ENCODE results near the gene GID8. TPM values are rescaled to one million over a fixed set of nuclear protein-coding genes. Genes with fewer than 3 reads are reported as not detected.

GID8 gene
- total and polyA plus RNA-seq, 2 of the 13 experiments (the other 11 are each of a cell fraction or from before 2014, with no cell fraction given), result 39.6 to 59.8 TPM

DNA sequence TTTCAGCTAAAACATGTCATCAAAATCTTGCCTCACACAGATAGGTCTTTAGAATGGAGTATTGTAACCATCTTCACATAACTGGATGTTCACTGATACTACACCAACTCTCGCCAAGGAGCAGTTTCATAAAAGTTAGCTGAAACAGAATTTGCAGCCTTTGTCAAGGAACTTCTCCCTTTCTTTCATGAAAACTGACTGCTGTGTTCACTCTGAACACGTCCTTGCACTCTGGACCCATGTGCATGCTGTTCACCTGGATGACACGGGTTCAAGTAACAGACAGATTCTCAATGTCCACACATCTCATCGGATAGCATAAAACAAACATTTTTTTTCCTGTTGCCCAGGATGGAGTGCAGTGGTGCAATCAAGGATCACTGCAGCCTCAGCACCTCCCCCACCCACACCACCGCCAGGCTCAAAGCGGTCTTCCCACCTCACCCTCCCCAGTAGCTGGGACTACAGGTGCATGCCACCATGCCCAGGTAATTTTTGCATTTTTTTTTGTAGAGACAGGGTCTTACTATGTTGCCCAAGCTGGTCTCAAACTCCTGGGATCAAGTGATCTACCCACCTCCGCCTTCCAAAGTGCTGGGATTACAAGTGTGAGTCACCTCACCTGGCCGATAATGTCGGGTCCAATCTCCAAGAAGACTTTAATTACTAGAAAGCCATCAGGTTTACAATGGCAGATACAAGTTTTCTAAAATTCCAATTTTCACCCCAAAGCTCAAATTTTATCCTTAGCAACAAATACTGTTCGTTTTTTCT, 21.1 kb upstream of the GID8 start (continued):
- TF ChIP-seq HIC2 (CRISPR knock-in tag; IDR thresholded peaks at IDR 0.05; ENCODE audit: low read depth) (peak; percentile 68), ZSCAN30 (CRISPR knock-in tag; IDR thresholded peaks at IDR 0.05) (peak; percentile 95), E2F2 (CRISPR knock-in tag; IDR thresholded peaks at IDR 0.05; ENCODE audit: borderline replicate concordance) (no peak), SPEN (CRISPR knock-in tag; IDR thresholded peaks at IDR 0.05; ENCODE audit: low read depth) (peak; percentile 96), MYPOP (CRISPR knock-in tag; IDR thresholded peaks at IDR 0.05) (peak; percentile 95), SNAI1 (CRISPR knock-in tag; IDR thresholded peaks at IDR 0.05; ENCODE audit: borderline replicate concordance) (peak; percentile 93), ZNF878 (CRISPR knock-in tag; IDR thresholded peaks at IDR 0.05) (peak; percentile 93; the same call in 1 of the 2 replicates), RFXAP (CRISPR knock-in tag; IDR thresholded peaks at IDR 0.05; ENCODE audit: borderline replicate concordance) (peak; percentile 93; the same call in 1 of the 2 replicates), ZNF446 (CRISPR knock-in tag; IDR thresholded peaks at IDR 0.05) (0 out of 2 replicates have a peak, but pooled peaks have one; percentile 39), SIX4 (CRISPR knock-in tag; IDR thresholded peaks at IDR 0.05) (peak; percentile 95), ZNF224 (CRISPR knock-in tag; IDR thresholded peaks at IDR 0.05) (peak; percentile 96; the same call in 1 of the 2 replicates), ZSCAN25 (CRISPR knock-in tag; IDR thresholded peaks at IDR 0.05) (0 out of 2 replicates have a peak, but pooled peaks have one; percentile 85), ZNF546 (CRISPR knock-in tag; conservative IDR thresholded peaks at IDR 0.05) (0 out of 2 replicates have a peak, but pooled peaks have one; percentile 41), MLLT10 (CRISPR knock-in tag; IDR thresholded peaks at IDR 0.05) (peak; percentile 79), ZBTB21 (CRISPR knock-in tag; IDR thresholded peaks at IDR 0.05) (no peak; the same call in none of the 2 replicates), EED (CRISPR knock-in tag; IDR thresholded peaks at IDR 0.05) (no peak; the same call in 1 of the 2 replicates), GPN1 (CRISPR knock-in tag; IDR thresholded peaks at IDR 0.05; ENCODE audit: borderline replicate concordance) (no peak), NCOA5 (CRISPR knock-in tag; IDR thresholded peaks at IDR 0.05) (no peak), MZF1 (CRISPR knock-in tag; IDR thresholded peaks at IDR 0.05; ENCODE audit: borderline replicate concordance) (no peak), ZNF101 (CRISPR knock-in tag; IDR thresholded peaks at IDR 0.05; ENCODE audit: borderline replicate concordance, low read depth) (0 out of 2 replicates have a peak, but pooled peaks have one; percentile 82)
- TF ChIP-seq, protein P1, sequence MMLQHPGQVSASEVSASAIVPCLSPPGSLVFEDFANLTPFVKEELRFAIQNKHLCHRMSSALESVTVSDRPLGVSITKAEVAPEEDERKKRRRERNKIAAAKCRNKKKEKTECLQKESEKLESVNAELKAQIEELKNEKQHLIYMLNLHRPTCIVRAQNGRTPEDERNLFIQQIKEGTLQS (CRISPR knock-in tag; IDR thresholded peaks at IDR 0.05), result peak; percentile 79
- TF ChIP-seq, protein P2, sequence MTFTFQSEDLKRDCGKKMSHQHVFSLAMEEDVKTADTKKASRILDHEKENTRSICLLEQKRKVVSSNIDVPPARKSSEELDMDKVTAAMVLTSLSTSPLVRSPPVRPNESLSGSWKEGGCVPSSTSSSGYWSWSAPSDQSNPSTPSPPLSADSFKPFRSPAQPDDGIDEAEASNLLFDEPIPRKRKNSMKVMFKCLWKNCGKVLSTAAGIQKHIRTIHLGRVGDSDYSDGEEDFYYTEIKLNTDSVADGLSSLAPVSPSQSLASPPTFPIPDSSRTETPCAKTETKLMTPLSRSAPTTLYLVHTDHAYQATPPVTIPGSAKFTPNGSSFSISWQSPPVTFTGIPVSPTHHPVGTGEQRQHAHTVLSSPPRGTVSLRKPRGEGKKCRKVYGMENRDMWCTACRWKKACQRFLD (CRISPR knock-in tag; IDR thresholded peaks at IDR 0.05; ENCODE audit: borderline replicate concordance), result no peak
- TF ChIP-seq, protein P3, sequence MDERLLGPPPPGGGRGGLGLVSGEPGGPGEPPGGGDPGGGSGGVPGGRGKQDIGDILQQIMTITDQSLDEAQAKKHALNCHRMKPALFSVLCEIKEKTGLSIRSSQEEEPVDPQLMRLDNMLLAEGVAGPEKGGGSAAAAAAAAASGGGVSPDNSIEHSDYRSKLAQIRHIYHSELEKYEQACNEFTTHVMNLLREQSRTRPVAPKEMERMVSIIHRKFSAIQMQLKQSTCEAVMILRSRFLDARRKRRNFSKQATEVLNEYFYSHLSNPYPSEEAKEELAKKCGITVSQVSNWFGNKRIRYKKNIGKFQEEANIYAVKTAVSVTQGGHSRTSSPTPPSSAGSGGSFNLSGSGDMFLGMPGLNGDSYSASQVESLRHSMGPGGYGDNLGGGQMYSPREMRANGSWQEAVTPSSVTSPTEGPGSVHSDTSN (CRISPR knock-in tag; IDR thresholded peaks at IDR 0.05), result no peak
